ENCODE measurements around the gene CACNA2D1. TPM values are rescaled to one million over a fixed set of nuclear protein-coding genes. Genes with fewer than 3 reads are reported as not detected.

CACNA2D1 gene
- total and polyA plus RNA-seq, 7 experiments from 2014 or later: not detected

DNA sequence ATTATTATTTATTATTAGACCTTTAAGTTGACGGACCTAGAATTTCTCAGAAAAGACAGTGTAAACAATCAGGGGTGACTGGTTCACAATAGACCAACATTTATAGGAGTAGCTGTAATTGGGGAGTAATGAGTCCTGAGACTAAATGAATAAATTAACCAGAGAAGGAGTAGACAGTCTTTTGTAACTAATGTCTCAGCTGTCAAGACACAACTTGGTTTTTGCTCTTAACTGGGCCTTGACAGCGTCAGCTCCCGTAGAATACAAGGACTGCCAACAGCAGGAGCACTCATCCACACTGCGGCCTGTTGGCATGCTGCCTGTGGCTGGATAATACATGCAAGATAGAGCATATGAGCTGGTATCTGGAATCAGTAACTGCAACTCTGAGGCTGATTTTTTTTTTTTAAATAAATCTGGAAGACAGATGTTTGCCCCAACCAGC is 123.9 kb downstream of the CACNA2D1 start:
- H3K27me3 Mint-ChIP-seq: no peaks in the 10 kb centered on the region
- no peaks in the 10 kb centered on the region for H3K27me3 ChIP-seq (ENCODE audit: control insufficient read depth in 2 of 2, insufficient read depth in 2 of 2, low read length in 2 of 2)
- no peaks in the 10 kb centered on the region for H3K4me1 ChIP-seq (ENCODE audit: control insufficient read depth in 2 of 2, insufficient read depth in 2 of 2, low read length in 2 of 2)
- H3K4me1 Mint-ChIP-seq: no peaks in the 10 kb centered on the region
- ChIA-PET CTCF (no interaction called here), POLR2A (no interaction called here)
- H3K9me3 ChIP-seq (ENCODE audit: control insufficient read depth in 2 of 3, low read length in 3 of 3): no peaks in the 10 kb centered on the region
- no peak overlapping the region for H3K27ac Mint-ChIP-seq
- ATAC-seq (no peak), DNase-seq (no peak)
- no peaks in the 10 kb centered on the region for H3K36me3 ChIP-seq (ENCODE audit: control insufficient read depth in 2 of 3, insufficient read depth in 3 of 3, low read length in 3 of 3)
- H3K36me3 Mint-ChIP-seq: no peaks in the 10 kb centered on the region
- no peak overlapping the region for H3K4me3 ChIP-seq (ENCODE audit: low read length)
- H3K27ac ChIP-seq (ENCODE audit: low read depth, low read length): no peak overlapping the region
- no peak overlapping the region for H3K4me3 Mint-ChIP-seq
- intact Hi-C loops (cut with micrococcal nuclease): no loop called here
- peaks cover 0 to 20% (median 3%) of the 10 kb centered on the region in 11 donors for H3K9me3 Mint-ChIP-seq

DNA sequence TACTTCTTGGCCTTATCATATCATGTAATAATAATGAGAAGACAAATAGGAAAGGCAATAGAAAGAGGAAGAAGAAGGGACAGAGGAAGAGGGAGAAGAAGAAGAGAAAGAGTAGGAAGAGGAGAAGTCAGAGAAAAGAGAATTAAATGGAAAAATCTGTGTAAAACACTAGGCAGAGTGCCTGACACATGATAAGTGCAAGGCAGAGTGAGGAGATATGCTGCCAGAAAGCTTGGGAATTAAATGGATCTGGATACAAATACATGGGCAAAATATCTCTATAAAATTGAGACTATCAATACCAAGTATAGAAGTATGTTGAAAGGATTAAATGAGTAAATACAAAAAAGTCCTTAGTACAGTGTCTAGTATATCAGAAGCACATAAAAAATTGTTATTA is 124.8 kb downstream of the CACNA2D1 start:
- H3K4me3 ChIP-seq (ENCODE audit: low read length): no peak overlapping the region
- no peaks in the 10 kb centered on the region for H3K4me1 ChIP-seq (ENCODE audit: control insufficient read depth in 2 of 2, insufficient read depth in 2 of 2, low read length in 2 of 2)
- Mint-ChIP-seq H3K4me3 (no peak overlapping the region), H3K27ac (no peak overlapping the region), H3K4me1 (no peaks in the 10 kb centered on the region), H3K36me3 (no peaks in the 10 kb centered on the region), H3K9me3 (peaks cover 0 to 15% (median 3%) of the 10 kb centered on the region in 11 donors), H3K27me3 (no peaks in the 10 kb centered on the region)
- intact Hi-C loops (cut with micrococcal nuclease): no loop called here
- no peak for DNase-seq
- no peaks in the 10 kb centered on the region for H3K36me3 ChIP-seq (ENCODE audit: control insufficient read depth in 2 of 3, insufficient read depth in 3 of 3, low read length in 3 of 3)
- POLR2A ChIA-PET: no interaction called here
- H3K9me3 ChIP-seq (ENCODE audit: control insufficient read depth in 2 of 3, low read length in 3 of 3): no peaks in the 10 kb centered on the region
- ATAC-seq: no peak
- no peaks in the 10 kb centered on the region for H3K27me3 ChIP-seq (ENCODE audit: control insufficient read depth in 2 of 2, insufficient read depth in 2 of 2, low read length in 2 of 2)
- no peak overlapping the region for H3K27ac ChIP-seq (ENCODE audit: low read depth, low read length)
- CTCF ChIA-PET: no interaction called here

DNA sequence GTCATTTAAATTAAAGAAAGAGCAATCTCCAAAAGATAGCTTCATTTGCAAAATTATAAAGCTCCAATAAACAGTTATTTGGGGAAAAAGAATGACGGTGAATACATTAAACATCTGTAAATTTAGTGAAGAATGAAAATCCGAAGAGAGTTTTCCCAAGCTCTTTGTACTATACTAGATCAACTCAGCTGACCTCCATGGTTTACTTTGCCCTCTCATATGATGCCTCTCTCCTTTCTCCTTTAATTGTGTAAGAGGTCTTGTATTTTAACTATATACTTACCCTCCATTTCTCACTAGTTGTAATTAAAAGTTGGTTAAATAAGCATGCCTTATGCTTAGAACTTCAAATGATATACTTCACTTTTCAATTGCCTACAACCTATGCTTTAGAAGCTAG is 125.8 kb downstream of the CACNA2D1 start:
- no peak for DNase-seq
- no peaks in the 10 kb centered on the region for H3K4me1 Mint-ChIP-seq
- no peak overlapping the region for H3K27ac Mint-ChIP-seq
- POLR2A ChIA-PET: no interaction called here
- Histone ChIP-seq H3K9me3 (ENCODE audit: control insufficient read depth in 2 of 3, low read length in 3 of 3) (no peaks in the 10 kb centered on the region), H3K4me3 (ENCODE audit: low read length) (no peak overlapping the region), H3K4me1 (ENCODE audit: control insufficient read depth in 2 of 2, insufficient read depth in 2 of 2, low read length in 2 of 2) (no peaks in the 10 kb centered on the region), H3K36me3 (ENCODE audit: control insufficient read depth in 2 of 3, insufficient read depth in 3 of 3, low read length in 3 of 3) (no peaks in the 10 kb centered on the region), H3K27me3 (ENCODE audit: control insufficient read depth in 2 of 2, insufficient read depth in 2 of 2, low read length in 2 of 2) (no peaks in the 10 kb centered on the region), H3K27ac (ENCODE audit: low read depth, low read length) (no peak overlapping the region)
- CTCF ChIA-PET: no interaction called here
- H3K4me3 Mint-ChIP-seq: no peak overlapping the region
- intact Hi-C loops (cut with micrococcal nuclease): no loop called here
- ATAC-seq: no peak
- H3K9me3 Mint-ChIP-seq: peaks cover 0 to 20% (median 3%) of the 10 kb centered on the region in 11 donors
- no peaks in the 10 kb centered on the region for H3K27me3 Mint-ChIP-seq
- H3K36me3 Mint-ChIP-seq: no peaks in the 10 kb centered on the region

DNA sequence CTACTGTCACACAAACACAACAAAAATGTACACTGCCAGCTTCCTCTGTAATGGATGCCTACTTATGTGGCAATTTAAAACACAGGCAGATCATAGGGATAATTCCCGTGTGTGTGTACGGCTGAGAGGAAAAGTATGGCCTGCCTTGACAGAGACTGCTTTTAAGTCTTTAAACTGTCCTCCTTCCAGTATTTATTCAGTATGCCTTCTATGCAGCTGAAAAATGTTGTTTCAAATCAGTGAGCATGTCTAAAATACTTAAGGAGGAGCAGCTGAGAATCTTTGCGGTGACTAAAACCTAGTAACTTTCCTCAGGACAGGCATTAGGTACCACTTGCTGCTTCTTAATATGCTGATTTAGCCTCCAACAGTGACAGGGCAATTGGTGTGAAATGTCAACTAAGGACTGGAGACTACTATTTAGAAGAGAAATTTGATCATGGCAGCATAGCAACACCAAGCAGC is 126.3 kb downstream of the CACNA2D1 start:
- H3K4me1 Mint-ChIP-seq: no peaks in the 10 kb centered on the region

DNA sequence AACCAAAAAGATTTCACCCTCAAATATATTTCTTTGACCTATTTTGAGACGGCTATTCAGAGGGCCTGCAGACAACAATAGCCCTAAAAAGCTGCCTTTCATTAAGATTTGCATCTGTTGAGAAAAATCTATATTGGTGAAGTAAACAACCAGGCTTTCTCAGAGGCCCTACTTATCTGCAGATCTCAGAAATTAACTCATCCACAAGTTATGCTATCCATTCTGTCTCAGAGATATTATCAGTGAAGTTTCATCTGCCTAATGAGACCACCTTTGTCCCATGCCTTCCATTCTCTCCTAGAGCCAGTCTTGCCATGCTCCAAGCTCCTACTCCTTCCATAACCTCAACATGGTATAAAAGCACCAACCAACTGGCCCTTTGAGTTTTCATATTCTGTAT is 130.3 kb downstream of the CACNA2D1 start:
- POLR2A ChIA-PET: no interaction called here
- Mint-ChIP-seq H3K27me3 (no peaks in the 10 kb centered on the region), H3K27ac (no peak overlapping the region)

More for the DNA sequence above, 126.3 kb downstream of the CACNA2D1 start:
- Mint-ChIP-seq H3K27ac (no peak overlapping the region), H3K27me3 (no peaks in the 10 kb centered on the region), H3K9me3 (peaks cover 0 to 20% (median 3%) of the 10 kb centered on the region in 11 donors), H3K4me3 (no peak overlapping the region), H3K36me3 (no peaks in the 10 kb centered on the region)
- no peaks in the 10 kb centered on the region for H3K36me3 ChIP-seq (ENCODE audit: control insufficient read depth in 2 of 3, insufficient read depth in 3 of 3, low read length in 3 of 3)
- no peak for DNase-seq
- ChIA-PET CTCF (no interaction called here), POLR2A (no interaction called here)
- H3K27ac ChIP-seq (ENCODE audit: low read depth, low read length): no peak overlapping the region
- no peaks in the 10 kb centered on the region for H3K9me3 ChIP-seq (ENCODE audit: control insufficient read depth in 2 of 3, low read length in 3 of 3)
- no peaks in the 10 kb centered on the region for H3K4me1 ChIP-seq (ENCODE audit: control insufficient read depth in 2 of 2, insufficient read depth in 2 of 2, low read length in 2 of 2)
- H3K4me3 ChIP-seq (ENCODE audit: low read length): no peak overlapping the region
- ATAC-seq: no peak
- H3K27me3 ChIP-seq (ENCODE audit: control insufficient read depth in 2 of 2, insufficient read depth in 2 of 2, low read length in 2 of 2): no peaks in the 10 kb centered on the region
- intact Hi-C loops (cut with micrococcal nuclease): no loop called here

DNA sequence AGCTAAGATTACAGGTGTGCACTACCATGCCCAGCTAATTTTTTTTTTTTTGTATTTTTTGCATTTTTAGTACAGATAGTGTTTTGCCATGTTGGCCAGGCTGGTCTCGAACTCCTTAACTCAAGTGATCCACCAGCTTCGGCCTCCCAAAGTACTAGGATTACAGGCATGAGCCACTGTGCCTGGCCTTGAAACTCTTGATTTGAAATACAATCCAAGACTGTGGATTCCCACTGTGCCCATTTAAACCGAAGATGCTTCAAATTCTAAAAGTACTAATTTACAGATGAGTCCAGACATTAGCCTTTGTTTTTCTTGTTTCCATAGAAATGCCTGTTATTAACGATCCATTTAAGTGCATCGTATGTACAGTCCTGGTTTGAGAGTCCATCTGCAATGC is 130.9 kb downstream of the CACNA2D1 start:
- CTCF ChIA-PET: no interaction called here
- DNase-seq (no peak), ATAC-seq (no peak)
- intact Hi-C loops (cut with micrococcal nuclease): no loop called here
- no peak overlapping the region for H3K4me3 ChIP-seq (ENCODE audit: low read length)
- H3K36me3 Mint-ChIP-seq: no peaks in the 10 kb centered on the region
- H3K27me3 Mint-ChIP-seq: no peaks in the 10 kb centered on the region
- no peak overlapping the region for H3K27ac ChIP-seq (ENCODE audit: low read depth, low read length)
- H3K27me3 ChIP-seq (ENCODE audit: control insufficient read depth in 2 of 2, insufficient read depth in 2 of 2, low read length in 2 of 2): no peaks in the 10 kb centered on the region
- no peak overlapping the region for H3K27ac Mint-ChIP-seq
- no peaks in the 10 kb centered on the region for H3K4me1 ChIP-seq (ENCODE audit: control insufficient read depth in 2 of 2, insufficient read depth in 2 of 2, low read length in 2 of 2)
- H3K36me3 ChIP-seq (ENCODE audit: control insufficient read depth in 2 of 3, insufficient read depth in 3 of 3, low read length in 3 of 3): no peaks in the 10 kb centered on the region
- H3K4me3 Mint-ChIP-seq: no peak overlapping the region
- no peaks in the 10 kb centered on the region for H3K4me1 Mint-ChIP-seq
- POLR2A ChIA-PET: no interaction called here
- H3K9me3 ChIP-seq (ENCODE audit: control insufficient read depth in 2 of 3, low read length in 3 of 3): no peaks in the 10 kb centered on the region
- peaks cover 0 to 18% (median 6%) of the 10 kb centered on the region in 11 donors for H3K9me3 Mint-ChIP-seq

More for the DNA sequence above, 130.3 kb downstream of the CACNA2D1 start:
- DNase-seq: no peak
- no peak for ATAC-seq
- no peaks in the 10 kb centered on the region for H3K4me1 Mint-ChIP-seq
- H3K4me1 ChIP-seq (ENCODE audit: control insufficient read depth in 2 of 2, insufficient read depth in 2 of 2, low read length in 2 of 2): no peaks in the 10 kb centered on the region
- CTCF ChIA-PET: no interaction called here
- H3K4me3 Mint-ChIP-seq: no peak overlapping the region
- H3K36me3 ChIP-seq (ENCODE audit: control insufficient read depth in 2 of 3, insufficient read depth in 3 of 3, low read length in 3 of 3): no peaks in the 10 kb centered on the region
- H3K27ac ChIP-seq (ENCODE audit: low read depth, low read length): no peak overlapping the region
- H3K36me3 Mint-ChIP-seq: no peaks in the 10 kb centered on the region
- no peaks in the 10 kb centered on the region for H3K9me3 ChIP-seq (ENCODE audit: control insufficient read depth in 2 of 3, low read length in 3 of 3)
- H3K9me3 Mint-ChIP-seq: peaks cover 0 to 13% (median 4%) of the 10 kb centered on the region in 11 donors
- no peak overlapping the region for H3K4me3 ChIP-seq (ENCODE audit: low read length)
- intact Hi-C loops (cut with micrococcal nuclease): no loop called here
- H3K27me3 ChIP-seq (ENCODE audit: control insufficient read depth in 2 of 2, insufficient read depth in 2 of 2, low read length in 2 of 2): no peaks in the 10 kb centered on the region

DNA sequence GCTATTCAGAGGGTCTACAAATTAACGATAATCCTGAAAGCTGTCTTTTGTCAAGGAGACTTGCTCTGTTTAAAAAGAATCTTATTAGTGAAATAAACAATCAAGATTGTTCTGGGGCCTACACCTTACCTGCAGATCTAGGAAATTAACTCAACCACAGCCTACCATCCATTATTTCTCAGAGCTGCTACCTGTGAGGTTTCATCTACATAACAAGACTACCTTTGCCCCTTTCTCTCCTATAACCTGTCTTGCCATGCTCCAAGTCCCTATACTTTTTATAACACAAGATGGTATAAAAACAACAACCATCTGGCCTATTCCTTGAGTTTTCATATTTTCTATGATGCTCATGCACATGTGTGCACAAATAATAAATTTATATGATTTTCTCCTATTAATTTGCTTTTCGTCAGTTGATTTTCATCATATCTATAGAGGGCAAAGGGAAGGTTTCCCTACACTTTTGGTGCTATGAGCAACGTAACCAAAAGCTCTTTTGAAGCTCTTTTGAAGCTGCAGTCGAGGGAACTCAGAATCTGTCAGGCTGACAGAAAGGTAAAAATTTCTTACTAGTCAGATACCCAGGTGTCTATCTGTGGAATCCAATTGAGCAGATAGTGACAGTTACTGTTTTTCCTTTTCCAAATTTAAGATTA is 138.1 kb downstream of the CACNA2D1 start:
- Histone ChIP-seq H3K27me3 (ENCODE audit: control insufficient read depth in 2 of 2, insufficient read depth in 2 of 2, low read length in 2 of 2) (no peaks in the 10 kb centered on the region), H3K36me3 (ENCODE audit: control insufficient read depth in 2 of 3, insufficient read depth in 3 of 3, low read length in 3 of 3) (no peaks in the 10 kb centered on the region), H3K9me3 (ENCODE audit: control insufficient read depth in 2 of 3, low read length in 3 of 3) (no peaks in the 10 kb centered on the region), H3K4me1 (ENCODE audit: control insufficient read depth in 2 of 2, insufficient read depth in 2 of 2, low read length in 2 of 2) (no peaks in the 10 kb centered on the region), H3K4me3 (ENCODE audit: low read length) (no peak overlapping the region), H3K27ac (ENCODE audit: low read depth, low read length) (no peak overlapping the region)
- no peak overlapping the region for H3K4me3 Mint-ChIP-seq
- H3K27ac Mint-ChIP-seq: no peak overlapping the region
- no peaks in the 10 kb centered on the region for H3K4me1 Mint-ChIP-seq
- H3K9me3 Mint-ChIP-seq: peaks cover 0 to 16% (median 5%) of the 10 kb centered on the region in 11 donors
- ChIA-PET POLR2A (interaction anchor here (0.6 kb wide), 1 partner anchor 790 kb away, joined by 4 read pairs; no protein-coding TSS in a partner anchor), CTCF (no interaction called here)
- intact Hi-C loops (cut with micrococcal nuclease): no loop called here
- ATAC-seq (no peak), DNase-seq (no peak)
- no peaks in the 10 kb centered on the region for H3K27me3 Mint-ChIP-seq
- no peaks in the 10 kb centered on the region for H3K36me3 Mint-ChIP-seq

Data from naive thymus-derived CD4-positive, alpha-beta T cell (primary cell).